Measurements from ENCODE around the gene LRP2.

LRP2 gene

GRCh38 chr2:169260246-169260645, 102.1 kb downstream of the LRP2 start:
- TF ChIP-seq CTCF (conservative IDR thresholded peaks at IDR 0.05; ENCODE audit: low read length), result no peak
- no peak overlapping the region for H3K4me3 ChIP-seq (ENCODE audit: low read length)
- DNase-seq (ENCODE audit: low read depth), result no peak

DNA sequence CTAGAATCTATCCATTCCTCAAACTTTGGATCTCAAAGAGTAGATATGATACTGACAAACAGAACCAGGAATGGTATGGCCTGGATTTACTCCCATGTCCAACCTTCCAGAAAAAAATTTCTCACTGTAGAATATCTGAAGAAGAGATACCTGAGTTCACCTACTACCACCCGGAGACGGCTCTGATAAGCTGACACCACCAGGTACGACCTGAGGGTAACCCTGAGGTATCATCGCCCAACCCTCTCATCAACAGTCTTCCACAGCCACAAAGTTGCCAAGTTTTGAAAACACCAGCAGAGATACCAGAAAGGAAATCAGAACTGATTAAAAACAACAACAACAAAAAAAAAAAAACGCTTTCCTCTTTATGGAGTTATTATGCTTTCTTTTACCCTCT, 102.9 kb downstream of the LRP2 start:
- DNase-seq (ENCODE audit: low read depth), result no peak
- no peak for TF ChIP-seq CTCF (conservative IDR thresholded peaks at IDR 0.05; ENCODE audit: low read length)
- H3K4me3 ChIP-seq (ENCODE audit: low read length), result no peak overlapping the region

GRCh38 chr2:169258045-169258601, 104.2 kb downstream of the LRP2 start:
- H3K4me3 ChIP-seq (ENCODE audit: low read length), result no peak overlapping the region
- TF ChIP-seq CTCF (conservative IDR thresholded peaks at IDR 0.05; ENCODE audit: low read length), result no peak
- no peak for DNase-seq (ENCODE audit: low read depth)

GRCh38 chr2:169254774-169255173, 107.6 kb downstream of the LRP2 start:
- no peak for TF ChIP-seq CTCF (conservative IDR thresholded peaks at IDR 0.05; ENCODE audit: low read length)
- no peak for DNase-seq (ENCODE audit: low read depth)
- no peak overlapping the region for H3K4me3 ChIP-seq (ENCODE audit: low read length)

DNA sequence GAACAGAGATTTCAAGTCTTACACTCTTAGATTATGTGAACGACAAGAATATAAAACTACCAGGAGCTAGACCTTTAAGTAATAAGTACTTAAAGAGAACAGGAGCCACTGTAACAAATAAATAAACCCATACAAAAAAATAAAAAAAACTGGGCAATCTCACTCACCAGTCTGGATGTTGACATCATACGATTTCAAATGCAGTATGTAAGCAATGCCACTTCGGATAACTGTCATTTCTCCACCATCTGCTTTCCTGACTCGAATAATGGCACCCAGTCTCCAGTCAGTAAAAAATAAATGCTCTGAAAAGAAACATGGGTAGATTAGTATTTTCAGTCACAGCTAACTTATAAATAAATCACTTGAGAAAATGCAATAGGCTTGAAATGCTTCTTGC, 115.1 kb downstream of the LRP2 start:
- no peak for DNase-seq (ENCODE audit: low read depth)

GRCh38 chr2:169240405-169240804, 121.9 kb downstream of the LRP2 start:
- no peak for DNase-seq (ENCODE audit: low read depth)
- no peak overlapping the region for H3K4me3 ChIP-seq (ENCODE audit: low read length)
- no peak for TF ChIP-seq CTCF (conservative IDR thresholded peaks at IDR 0.05; ENCODE audit: low read length)

More for the DNA sequence above, 115.1 kb downstream of the LRP2 start:
- TF ChIP-seq CTCF (conservative IDR thresholded peaks at IDR 0.05; ENCODE audit: low read length), result no peak
- no peak overlapping the region for H3K4me3 ChIP-seq (ENCODE audit: low read length)

- TF ChIP-seq CTCF (conservative IDR thresholded peaks at IDR 0.05; ENCODE audit: low read length), result no peak
- no peak for DNase-seq (ENCODE audit: low read depth)
- no peak overlapping the region for H3K4me3 ChIP-seq (ENCODE audit: low read length)
These were observed 124.4 kb downstream of the LRP2 start for GRCh38 chr2:169237939-169238338.

Measured in AG10803 (cell line).